Measurements from ENCODE around the gene PUS1. TPM values are rescaled to one million over a fixed set of nuclear protein-coding genes. Genes with fewer than 3 reads are reported as not detected.
"Not testable (repeated sequence)": the region's sequence is repeated elsewhere in the genome, so short reads cannot be mapped to it uniquely, and the experiment has no call there.

The PUS1 gene
- total RNA-seq, result 7.7 TPM
- long read RNA-seq, full-length matches to known transcripts, result 2 of 2 reads
- long read RNA-seq, partial matches to known transcripts, result 0 of 2 reads
- long read RNA-seq, other reads (novel, unspliced or antisense), result 0 of 2 reads

DNA sequence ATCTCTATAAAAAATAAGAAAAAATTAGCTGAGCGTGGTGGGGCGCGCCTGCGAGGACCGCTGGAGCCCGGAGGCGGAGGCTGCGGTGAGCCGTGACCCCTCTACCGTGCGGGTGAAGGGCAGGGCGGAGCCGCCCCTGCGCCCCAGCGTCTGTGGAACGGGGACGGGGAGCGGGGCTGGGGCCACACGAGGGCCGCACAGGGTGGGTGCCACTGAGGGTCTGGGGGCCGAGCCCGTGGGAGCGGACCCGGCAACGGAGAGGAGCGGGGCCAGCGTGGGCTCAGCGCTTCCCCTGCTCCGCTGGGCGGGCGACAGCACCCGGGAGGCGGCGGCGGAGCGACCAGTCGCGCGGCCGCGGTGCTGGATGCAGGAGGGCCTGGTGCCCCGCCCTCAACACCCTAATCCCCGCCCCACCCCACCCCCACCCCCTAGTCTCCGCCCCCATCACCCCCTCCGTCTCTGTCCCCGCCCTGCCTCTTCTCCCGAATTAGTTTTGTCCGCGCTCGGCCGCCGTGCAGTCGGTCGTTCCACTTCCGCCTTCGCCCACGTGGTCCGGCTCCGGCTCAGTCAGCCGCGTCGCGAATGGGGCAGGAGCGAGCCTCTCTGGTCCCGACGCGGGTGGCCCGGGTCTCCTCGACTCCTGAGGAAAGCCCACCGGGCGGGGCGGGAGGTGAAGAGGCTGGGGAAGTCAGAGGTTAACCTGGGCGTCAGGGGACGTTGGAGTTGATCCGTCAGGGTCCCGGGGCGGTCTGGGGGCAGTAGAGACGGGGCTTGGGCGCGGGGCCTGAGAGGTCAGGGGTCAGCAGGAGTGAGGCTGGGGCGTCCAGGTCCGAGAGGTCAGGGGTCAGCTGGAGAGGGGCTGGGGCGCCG is at the start of gene PUS1:
PUS1 (plus strand) TSS at position 566 of the 870 bp plus-strand sequence. CDS start 447 bp downstream, outside the sequence.
- H3K36me3 ChIP-seq, result peaks cover 26% of the 10 kb centered on the region
- intact Hi-C loops (cut with micrococcal nuclease), result no loop called here
- TF ChIP-seq, protein P1, sequence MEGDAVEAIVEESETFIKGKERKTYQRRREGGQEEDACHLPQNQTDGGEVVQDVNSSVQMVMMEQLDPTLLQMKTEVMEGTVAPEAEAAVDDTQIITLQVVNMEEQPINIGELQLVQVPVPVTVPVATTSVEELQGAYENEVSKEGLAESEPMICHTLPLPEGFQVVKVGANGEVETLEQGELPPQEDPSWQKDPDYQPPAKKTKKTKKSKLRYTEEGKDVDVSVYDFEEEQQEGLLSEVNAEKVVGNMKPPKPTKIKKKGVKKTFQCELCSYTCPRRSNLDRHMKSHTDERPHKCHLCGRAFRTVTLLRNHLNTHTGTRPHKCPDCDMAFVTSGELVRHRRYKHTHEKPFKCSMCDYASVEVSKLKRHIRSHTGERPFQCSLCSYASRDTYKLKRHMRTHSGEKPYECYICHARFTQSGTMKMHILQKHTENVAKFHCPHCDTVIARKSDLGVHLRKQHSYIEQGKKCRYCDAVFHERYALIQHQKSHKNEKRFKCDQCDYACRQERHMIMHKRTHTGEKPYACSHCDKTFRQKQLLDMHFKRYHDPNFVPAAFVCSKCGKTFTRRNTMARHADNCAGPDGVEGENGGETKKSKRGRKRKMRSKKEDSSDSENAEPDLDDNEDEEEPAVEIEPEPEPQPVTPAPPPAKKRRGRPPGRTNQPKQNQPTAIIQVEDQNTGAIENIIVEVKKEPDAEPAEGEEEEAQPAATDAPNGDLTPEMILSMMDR (IDR thresholded peaks at IDR 0.05; ENCODE audit: borderline replicate concordance), result no peak
- no peaks in the 10 kb centered on the region for H3K9me3 ChIP-seq (replicated peaks)
- H3K27me3 ChIP-seq (ENCODE audit: low read depth), result no peaks in the 10 kb centered on the region
- H3K4me3 ChIP-seq, result peak within 1 kb of the TSS; percentile 84
- peak; percentile 95 for DNase-seq
- H3K4me1 ChIP-seq, result peaks cover 43% of the 10 kb centered on the region
- peak within 1 kb of the TSS; percentile 98 for H3K27ac ChIP-seq (replicated peaks)

DNA sequence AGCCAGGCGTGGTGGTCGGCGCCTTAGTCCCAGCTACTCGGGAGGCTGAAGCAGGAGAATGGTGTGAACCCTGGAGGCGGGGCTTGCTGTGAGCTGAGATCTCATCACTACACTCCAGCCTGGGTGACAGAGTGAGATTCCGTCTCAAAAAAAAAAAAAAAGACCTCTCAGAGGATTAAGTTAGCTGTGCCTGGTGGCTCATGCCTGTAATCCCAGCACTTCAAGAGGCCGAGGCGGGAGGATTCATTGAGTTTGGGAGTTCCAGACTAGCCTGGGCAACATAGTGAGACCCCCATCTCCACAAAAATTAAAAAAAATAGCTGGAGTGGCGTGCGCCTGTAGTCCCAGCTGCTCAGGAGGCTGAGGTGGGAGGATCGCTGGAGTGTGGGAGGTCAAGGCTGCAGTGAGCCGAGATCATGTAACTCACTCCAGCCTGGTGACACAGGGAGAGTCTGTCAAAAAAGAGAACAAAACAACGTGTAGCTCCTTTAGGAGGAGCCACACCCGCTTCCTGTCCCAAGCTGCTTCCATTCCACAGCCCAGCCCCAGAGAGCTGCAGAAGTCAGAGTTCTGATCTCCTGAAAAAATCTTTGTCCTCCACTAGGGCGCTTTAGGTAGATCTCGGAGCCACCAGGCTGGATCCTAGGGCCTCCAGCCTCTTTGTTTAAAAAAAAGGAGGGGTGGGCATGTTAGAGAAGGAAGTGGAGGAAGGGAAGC is 46.1 kb upstream of the PUS1 start:
- TF ChIP-seq, protein P1 (IDR thresholded peaks at IDR 0.05; ENCODE audit: borderline replicate concordance), result no peak
- Histone ChIP-seq H3K9me3 (replicated peaks) (peaks cover 9% of the 10 kb centered on the region), H3K36me3 (no peaks in the 10 kb centered on the region), H3K27me3 (ENCODE audit: low read depth) (no peaks in the 10 kb centered on the region), H3K4me1 (no peaks in the 10 kb centered on the region), H3K4me3 (no peak overlapping the region), H3K27ac (replicated peaks) (no peak overlapping the region)
- no peak for DNase-seq
- intact Hi-C loops (cut with micrococcal nuclease), result no loop called here

DNA sequence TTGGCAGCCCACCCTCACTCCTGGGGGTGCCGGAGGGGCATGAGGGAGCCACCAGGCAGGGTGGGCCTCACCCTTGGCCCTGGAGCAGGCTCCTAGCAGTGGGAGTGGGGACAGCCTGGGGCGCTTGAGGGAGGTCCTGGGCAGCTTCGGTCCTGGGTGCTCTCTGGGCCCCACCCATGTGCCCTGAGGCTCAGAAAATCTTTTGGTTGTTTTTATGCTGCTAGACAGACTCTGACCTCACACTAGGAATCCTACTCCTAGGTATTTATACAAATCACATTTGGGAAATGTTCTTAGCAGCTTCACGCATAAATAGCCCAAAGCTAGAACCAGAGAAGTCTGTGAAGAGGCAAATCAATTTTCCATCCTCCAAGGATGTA is 45.6 kb upstream of the PUS1 start:
- no peak for DNase-seq
- no peak overlapping the region for H3K4me3 ChIP-seq
- TF ChIP-seq, protein P1 (IDR thresholded peaks at IDR 0.05; ENCODE audit: borderline replicate concordance), result no peak
- no peaks in the 10 kb centered on the region for H3K36me3 ChIP-seq
- no peaks in the 10 kb centered on the region for H3K4me1 ChIP-seq
- no peak overlapping the region for H3K27ac ChIP-seq (replicated peaks)
- intact Hi-C loops (cut with micrococcal nuclease), result no loop called here
- no peaks in the 10 kb centered on the region for H3K27me3 ChIP-seq (ENCODE audit: low read depth)
- peaks cover 9% of the 10 kb centered on the region for H3K9me3 ChIP-seq (replicated peaks)

DNA sequence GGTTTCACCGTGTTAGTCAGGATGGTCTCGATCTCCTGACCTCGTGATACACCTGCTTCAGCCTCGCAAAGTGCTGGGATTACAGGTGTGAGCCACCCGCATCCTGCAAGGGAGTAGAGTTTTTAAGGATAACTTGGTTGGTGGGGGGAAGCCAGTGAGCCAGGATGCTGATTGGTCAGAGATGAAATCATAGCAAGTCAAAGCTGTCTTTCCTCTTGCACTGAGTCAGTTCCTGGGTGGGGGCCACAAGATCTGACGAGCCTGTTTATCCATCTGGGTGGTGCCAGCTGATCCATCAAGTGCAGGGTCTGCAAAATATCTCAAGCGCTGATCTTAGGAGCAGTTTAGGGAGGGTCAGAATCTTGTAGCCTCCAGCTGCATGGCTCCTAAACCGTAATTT is 44.0 kb upstream of the PUS1 start:
- H3K27ac ChIP-seq (replicated peaks); H3K4me1 ChIP-seq; DNase-seq; H3K36me3 ChIP-seq; intact Hi-C loops (cut with micrococcal nuclease); H3K27me3 ChIP-seq (ENCODE audit: low read depth); H3K4me3 ChIP-seq; H3K9me3 ChIP-seq (replicated peaks): not testable (repeated sequence)

DNA sequence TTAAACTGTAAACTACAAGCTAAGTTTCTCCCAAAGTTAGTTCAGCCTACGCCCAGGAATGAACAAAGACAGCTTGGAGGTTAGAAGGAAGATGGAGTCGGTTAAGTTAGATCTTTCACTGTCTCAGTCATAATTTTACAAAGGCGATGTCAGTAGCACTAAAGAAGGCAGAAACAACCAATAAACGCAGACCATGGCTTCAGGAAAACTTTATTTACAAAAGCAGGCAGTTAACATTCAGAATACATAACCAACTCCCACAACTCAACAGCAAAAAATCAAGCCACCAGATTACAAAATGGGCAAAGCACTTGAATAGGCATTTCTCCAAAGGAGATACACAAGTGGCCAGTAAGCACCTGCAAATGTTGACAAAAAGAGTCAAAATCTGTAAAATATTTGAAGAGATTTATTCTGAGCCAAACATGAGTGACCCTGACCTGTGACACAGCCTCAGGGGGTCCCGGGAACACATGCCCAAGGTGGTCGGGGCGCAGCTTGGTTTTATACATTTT is 43.5 kb upstream of the PUS1 start:
- no peak overlapping the region for H3K27ac ChIP-seq (replicated peaks)
- TF ChIP-seq, protein P1 (IDR thresholded peaks at IDR 0.05; ENCODE audit: borderline replicate concordance), result no peak
- H3K36me3 ChIP-seq, result no peaks in the 10 kb centered on the region
- no peaks in the 10 kb centered on the region for H3K4me1 ChIP-seq
- no peak overlapping the region for H3K4me3 ChIP-seq
- no peaks in the 10 kb centered on the region for H3K27me3 ChIP-seq (ENCODE audit: low read depth)
- no peak for DNase-seq
- H3K9me3 ChIP-seq (replicated peaks), result peaks cover 9% of the 10 kb centered on the region
- intact Hi-C loops (cut with micrococcal nuclease), result no loop called here

DNA sequence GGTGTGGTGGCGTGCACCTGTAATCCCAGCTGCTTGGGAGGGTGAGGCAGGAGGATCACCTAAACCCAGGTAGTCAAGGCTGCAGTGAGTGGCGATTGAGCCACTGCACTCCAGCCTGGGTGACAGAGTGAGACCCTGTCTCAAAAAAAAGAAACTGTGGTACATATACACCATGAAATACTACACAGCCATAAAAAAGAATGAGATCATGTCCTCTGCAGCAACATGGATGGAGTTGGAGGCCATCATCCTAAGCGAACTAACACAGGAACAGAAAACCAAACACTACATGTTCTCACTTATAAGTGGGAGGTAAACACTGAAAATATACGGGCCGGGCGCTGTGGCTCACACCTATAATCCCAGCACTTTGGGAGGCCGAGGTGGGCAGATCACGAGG is 37.4 kb upstream of the PUS1 start:
- H3K27me3 ChIP-seq (ENCODE audit: low read depth); H3K4me3 ChIP-seq; H3K36me3 ChIP-seq; DNase-seq; H3K27ac ChIP-seq (replicated peaks); intact Hi-C loops (cut with micrococcal nuclease); H3K9me3 ChIP-seq (replicated peaks): not testable (repeated sequence)
- peaks cover 21% of the 10 kb centered on the region for H3K4me1 ChIP-seq

All from left ventricle myocardium inferior (tissue), 1 donor.